Measurements from ENCODE around the gene ZMYM2. TPM values are rescaled to one million over a fixed set of nuclear protein-coding genes. Genes with fewer than 3 reads are reported as not detected.
A peak's percentile ranks its signal among the peaks of the same experiment; 100 is the strongest.

Gene ZMYM2
- total RNA-seq, 1 experiment from 2014 or later = 91.1 TPM

DNA sequence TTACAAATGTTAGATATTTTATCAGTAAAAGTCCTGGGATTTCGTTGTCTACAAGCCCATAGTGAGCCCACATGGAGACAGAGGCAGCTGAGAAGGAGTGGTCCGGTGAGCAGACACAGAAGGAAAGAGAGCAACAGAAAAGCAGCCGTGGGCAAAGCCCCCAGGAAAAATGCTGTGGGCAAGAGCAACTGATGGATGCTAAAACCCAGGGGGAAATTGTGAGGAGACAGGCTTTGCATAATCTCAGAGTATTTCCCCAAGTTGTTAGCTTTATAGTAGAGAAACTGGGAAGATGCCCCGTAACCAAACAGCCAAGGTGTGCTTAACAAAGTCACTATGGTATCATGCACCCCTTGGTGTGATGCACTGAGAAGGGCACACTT, 167.2 kb downstream of the ZMYM2 start:
- peaks cover 7% of the 10 kb centered on the region for H3K4me1 ChIP-seq
- ChIA-PET POLR2A (no interaction called here), CTCF (no interaction called here)
- Mint-ChIP-seq H3K27ac (ENCODE audit: unreplicated experiment) (no peak overlapping the region), H3K9me3 (ENCODE audit: unreplicated experiment) (no peaks in the 10 kb centered on the region), H3K4me3 (ENCODE audit: unreplicated experiment) (no peak overlapping the region), H3K4me1 (ENCODE audit: low read depth, unreplicated experiment) (peaks cover 6% of the 10 kb centered on the region), H3K27me3 (ENCODE audit: insufficient read depth, unreplicated experiment) (peaks cover 3% of the 10 kb centered on the region), H3K36me3 (ENCODE audit: insufficient read depth, unreplicated experiment) (peaks cover 12% of the 10 kb centered on the region)
- H3K4me3 ChIP-seq (ENCODE audit: low read depth, low read length) = no peak overlapping the region
- intact Hi-C loops (cut with micrococcal nuclease; ENCODE audit: unreplicated experiment) = no loop called here
- TF ChIP-seq, protein P1, sequence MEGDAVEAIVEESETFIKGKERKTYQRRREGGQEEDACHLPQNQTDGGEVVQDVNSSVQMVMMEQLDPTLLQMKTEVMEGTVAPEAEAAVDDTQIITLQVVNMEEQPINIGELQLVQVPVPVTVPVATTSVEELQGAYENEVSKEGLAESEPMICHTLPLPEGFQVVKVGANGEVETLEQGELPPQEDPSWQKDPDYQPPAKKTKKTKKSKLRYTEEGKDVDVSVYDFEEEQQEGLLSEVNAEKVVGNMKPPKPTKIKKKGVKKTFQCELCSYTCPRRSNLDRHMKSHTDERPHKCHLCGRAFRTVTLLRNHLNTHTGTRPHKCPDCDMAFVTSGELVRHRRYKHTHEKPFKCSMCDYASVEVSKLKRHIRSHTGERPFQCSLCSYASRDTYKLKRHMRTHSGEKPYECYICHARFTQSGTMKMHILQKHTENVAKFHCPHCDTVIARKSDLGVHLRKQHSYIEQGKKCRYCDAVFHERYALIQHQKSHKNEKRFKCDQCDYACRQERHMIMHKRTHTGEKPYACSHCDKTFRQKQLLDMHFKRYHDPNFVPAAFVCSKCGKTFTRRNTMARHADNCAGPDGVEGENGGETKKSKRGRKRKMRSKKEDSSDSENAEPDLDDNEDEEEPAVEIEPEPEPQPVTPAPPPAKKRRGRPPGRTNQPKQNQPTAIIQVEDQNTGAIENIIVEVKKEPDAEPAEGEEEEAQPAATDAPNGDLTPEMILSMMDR (IDR thresholded peaks at IDR 0.05; ENCODE audit: insufficient read depth in 1 of 2, low read depth in 1 of 2, low read length in 1 of 2, severe bottlenecking in 1 of 2, unreplicated experiment in 1 of 2) = no peak
- no TSS peak for BruUV-seq (replicated peaks)
- no peaks in the 10 kb centered on the region for H3K9me3 ChIP-seq
- H3K27me3 ChIP-seq (replicated peaks; ENCODE audit: control insufficient read depth, insufficient read depth, low read length) = no peaks in the 10 kb centered on the region
- no peaks in the 10 kb centered on the region for H3K36me3 ChIP-seq (ENCODE audit: control insufficient read depth, insufficient read depth, low read length)
- peak in 1 of 2 experiments; percentile 20 for DNase-seq

DNA sequence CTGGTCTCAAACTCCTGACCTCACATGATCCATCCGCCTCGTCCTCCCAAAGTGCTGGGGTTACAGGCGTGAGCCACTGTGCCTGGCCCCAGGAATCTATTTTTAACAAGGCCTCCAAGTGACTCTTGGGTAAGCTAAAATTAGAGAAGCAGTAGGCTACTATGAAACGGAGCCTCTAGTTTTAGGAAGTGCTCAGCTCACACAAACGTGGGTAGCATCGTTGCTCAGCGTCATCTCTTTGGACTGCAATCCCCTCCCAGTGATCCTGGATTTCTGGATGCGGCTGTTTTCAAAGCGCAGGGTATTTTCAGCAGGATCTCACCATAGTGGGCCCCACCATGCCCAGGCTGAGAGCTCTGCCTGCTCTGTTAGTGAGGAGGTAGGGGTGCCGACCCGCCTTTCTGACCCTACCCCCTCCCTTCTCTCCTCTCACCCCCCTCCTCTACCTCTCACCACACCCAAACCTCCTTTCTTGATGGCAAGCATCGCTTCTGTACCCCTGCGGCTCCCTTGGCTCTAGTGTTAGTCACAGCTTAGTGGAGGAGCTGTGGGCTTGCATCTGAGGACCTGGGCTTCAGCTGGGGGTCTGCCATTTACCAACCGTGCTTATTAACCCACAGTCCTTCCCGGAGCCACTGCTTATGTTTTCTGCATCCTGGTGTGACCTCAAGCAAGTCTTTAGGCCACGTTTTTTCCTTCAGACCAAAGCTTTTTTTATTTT, 168.2 kb downstream of the ZMYM2 start:
- DNase-seq = peak in 1 of 2 experiments; percentile 27
- H3K4me3 ChIP-seq (ENCODE audit: low read depth, low read length) = no peak overlapping the region
- no TSS peak for BruUV-seq (replicated peaks)
- Mint-ChIP-seq H3K4me1 (ENCODE audit: low read depth, unreplicated experiment) (peaks cover 6% of the 10 kb centered on the region), H3K27me3 (ENCODE audit: insufficient read depth, unreplicated experiment) (peaks cover 3% of the 10 kb centered on the region), H3K27ac (ENCODE audit: unreplicated experiment) (no peak overlapping the region), H3K36me3 (ENCODE audit: insufficient read depth, unreplicated experiment) (peaks cover 5% of the 10 kb centered on the region), H3K4me3 (ENCODE audit: unreplicated experiment) (no peak overlapping the region), H3K9me3 (ENCODE audit: unreplicated experiment) (no peaks in the 10 kb centered on the region)
- H3K4me1 ChIP-seq = peaks cover 2% of the 10 kb centered on the region; the same call in 1 of the 2 replicates
- intact Hi-C loops (cut with micrococcal nuclease; ENCODE audit: unreplicated experiment) = no loop called here
- H3K9me3 ChIP-seq = no peaks in the 10 kb centered on the region
- no peaks in the 10 kb centered on the region for H3K27me3 ChIP-seq (replicated peaks; ENCODE audit: control insufficient read depth, insufficient read depth, low read length)
- ChIA-PET CTCF (interaction anchor here (1.1 kb wide), 1 partner anchor 52 kb away, joined by 4 read pairs; no protein-coding TSS in a partner anchor), POLR2A (interaction anchor here (0.6 kb wide), 1 partner anchor 214 kb away, joined by 3 read pairs; no protein-coding TSS in a partner anchor)
- no peaks in the 10 kb centered on the region for H3K36me3 ChIP-seq (ENCODE audit: control insufficient read depth, insufficient read depth, low read length)
- TF ChIP-seq, protein P1 (IDR thresholded peaks at IDR 0.05; ENCODE audit: insufficient read depth in 1 of 2, low read depth in 1 of 2, low read length in 1 of 2, severe bottlenecking in 1 of 2, unreplicated experiment in 1 of 2) = no peak

DNA sequence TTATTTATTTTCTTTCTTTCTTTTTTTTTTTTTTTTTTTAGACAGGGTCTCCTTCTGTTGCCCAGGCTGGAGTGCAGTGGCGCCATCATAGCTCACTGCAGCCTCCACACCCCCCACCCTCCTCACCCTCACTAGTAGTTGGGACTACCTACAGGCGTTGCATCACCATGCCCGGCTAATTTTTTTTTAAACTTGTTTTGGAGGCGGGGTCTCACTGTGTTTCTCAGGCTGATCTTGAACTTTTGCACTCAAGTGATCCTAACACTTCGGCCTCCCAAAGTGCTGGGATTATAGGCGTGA, 168.7 kb downstream of the ZMYM2 start:
- intact Hi-C loops (cut with micrococcal nuclease; ENCODE audit: unreplicated experiment) = no loop called here
- TF ChIP-seq, protein P1 (IDR thresholded peaks at IDR 0.05; ENCODE audit: insufficient read depth in 1 of 2, low read depth in 1 of 2, low read length in 1 of 2, severe bottlenecking in 1 of 2, unreplicated experiment in 1 of 2) = no peak
- Histone ChIP-seq H3K9me3 (no peaks in the 10 kb centered on the region), H3K27me3 (replicated peaks; ENCODE audit: control insufficient read depth, insufficient read depth, low read length) (no peaks in the 10 kb centered on the region), H3K4me3 (ENCODE audit: low read depth, low read length) (peak overlapping the region; percentile 81), H3K36me3 (ENCODE audit: control insufficient read depth, insufficient read depth, low read length) (no peaks in the 10 kb centered on the region), H3K4me1 (no peaks in the 10 kb centered on the region)
- Mint-ChIP-seq H3K36me3 (ENCODE audit: insufficient read depth, unreplicated experiment) (peaks cover 5% of the 10 kb centered on the region), H3K4me1 (ENCODE audit: low read depth, unreplicated experiment) (peaks cover 6% of the 10 kb centered on the region), H3K27ac (ENCODE audit: unreplicated experiment) (no peak overlapping the region), H3K27me3 (ENCODE audit: insufficient read depth, unreplicated experiment) (peaks cover 3% of the 10 kb centered on the region), H3K4me3 (ENCODE audit: unreplicated experiment) (peak overlapping the region; percentile 64), H3K9me3 (ENCODE audit: unreplicated experiment) (no peaks in the 10 kb centered on the region)
- BruUV-seq (replicated peaks) = no TSS peak
- POLR2A ChIA-PET = interaction anchor here (0.6 kb wide), 1 partner anchor 214 kb away, joined by 3 read pairs; no protein-coding TSS in a partner anchor
- no peak for DNase-seq
- CTCF ChIA-PET = interaction anchor here (1.1 to 1.9 kb wide), 8 partner anchors 8 to 92 kb away, joined by 3 to 11 read pairs (median 4); partner anchors contain the start of gene GJA3

All from Caco-2 (cell line).